GM19397 (cell line): ENCODE data around the gene DYSF.
"Not testable (repeated sequence)": the region's sequence is repeated elsewhere in the genome, so short reads cannot be mapped to it uniquely, and the experiment has no call there.

Experiments used
- ATAC-seq: cut with Tn5 transposase; IDR thresholded peaks from one replicate; pipeline ENCODE4 v1.9.1; 2021; ENCODE audit warnings: mild to moderate bottlenecking, moderate library complexity; ENCODE audit not compliant: unreplicated experiment

The DYSF gene

GRCh38 chr2:71633086-71633485 is 179.7 kb downstream of the DYSF start:
- no peak for ATAC-seq

GRCh38 chr2:71634567-71634966 is 181.2 kb downstream of the DYSF start:
- ATAC-seq, result no peak

GRCh38 chr2:71635798-71636197 is 182.4 kb downstream of the DYSF start:
- ATAC-seq, result no peak

- no peak for ATAC-seq
Observed at GRCh38 chr2:71637168-71637567, 183.8 kb downstream of the DYSF start.

- no peak for ATAC-seq
Observed at GRCh38 chr2:71637736-71638135, 184.4 kb downstream of the DYSF start.

- no peak for ATAC-seq
Observed at GRCh38 chr2:71639735-71640134, 186.4 kb downstream of the DYSF start.

GRCh38 chr2:71640489-71640888 is 187.1 kb downstream of the DYSF start:
- no peak for ATAC-seq

- no peak for ATAC-seq
Observed at GRCh38 chr2:71643674-71644357, 190.5 kb downstream of the DYSF start.

GRCh38 chr2:71646028-71646427 is 192.7 kb downstream of the DYSF start:
- ATAC-seq, result no peak

GRCh38 chr2:71647356-71647755 is 194.0 kb downstream of the DYSF start:
- no peak for ATAC-seq

- ATAC-seq, result no peak
Observed at GRCh38 chr2:71655498-71655897, 202.1 kb downstream of the DYSF start.

- not testable (repeated sequence) for ATAC-seq
Observed at GRCh38 chr2:71658256-71658655, 204.9 kb downstream of the DYSF start.

GRCh38 chr2:71658771-71659170 is 205.4 kb downstream of the DYSF start:
- ATAC-seq, result no peak

- ATAC-seq, result no peak
Observed at GRCh38 chr2:71659868-71660518, 206.6 kb downstream of the DYSF start.

- no peak for ATAC-seq
Observed at GRCh38 chr2:71661782-71662181, 208.4 kb downstream of the DYSF start.

- no peak for ATAC-seq
Observed at GRCh38 chr2:71662665-71663394, 209.5 kb downstream of the DYSF start.

GRCh38 chr2:71664161-71664560 is 210.8 kb downstream of the DYSF start:
- ATAC-seq, result no peak

- ATAC-seq, result no peak
Observed at GRCh38 chr2:71665168-71666093, 212.1 kb downstream of the DYSF start.

- ATAC-seq, result no peak
Observed at GRCh38 chr2:71666094-71666474, 212.7 kb downstream of the DYSF start.

- ATAC-seq, result no peak
Observed at GRCh38 chr2:71667256-71668182, 214.2 kb downstream of the DYSF start.
